Fibroblast of lung (primary cell): ENCODE measurements around the gene HRC. TPM values are rescaled to one million over a fixed set of nuclear protein-coding genes. Genes with fewer than 3 reads are reported as not detected.
"Not testable (repeated sequence)": the region's sequence is repeated elsewhere in the genome, so short reads cannot be mapped to it uniquely, and the experiment has no call there.

Source experiments
- DNase-seq, 2 donors: peaks; one replicate each; pipeline versions ENCODE4 v3.0.0 to v3.0.0-alpha.2; 2010; ENCODE audit warnings: low read depth in 2 of 2
- H2AFZ ChIP-seq: 2 replicates; pipeline ENCODE4 v1.5.1; 2012; ENCODE audit warnings: low read length, control low read depth, inconsistent platforms
- H3K27ac ChIP-seq: 2 replicates; pipeline ENCODE4 v1.5.1; 2011; ENCODE audit warnings: low read length, control low read depth; ENCODE audit not compliant: insufficient read depth
- H3K27me3 ChIP-seq: 2 replicates; pipeline ENCODE4 v1.5.1; 2011; ENCODE audit warnings: mild to moderate bottlenecking, low read length; ENCODE audit not compliant: control insufficient read depth, insufficient read depth
- H3K36me3 ChIP-seq: 2 replicates; pipeline ENCODE4 v1.5.1; 2011; ENCODE audit warnings: low read length; ENCODE audit not compliant: control insufficient read depth, insufficient read depth
- H3K4me1 ChIP-seq: 2 replicates; pipeline ENCODE4 v1.5.1; 2011; ENCODE audit warnings: low read length; ENCODE audit not compliant: control insufficient read depth, insufficient read depth; ENCODE audit errors: extremely low read depth
- H3K4me2 ChIP-seq: 2 replicates; pipeline ENCODE4 v1.5.1; 2011; ENCODE audit warnings: low read length, control low read depth; ENCODE audit not compliant: insufficient read depth; ENCODE audit errors: extremely low read depth
- H3K4me3 ChIP-seq, 4 experiments: fragments of 200-600 bp in 1 of 4; sonication (generic) in 1 of 4; replicated peaks in 1 of 4; 2 replicates each; pipeline ENCODE4 v1.5.1; 2011 to 2016; ENCODE audit warnings: low read length in 4 of 4, low read depth in 3 of 4, mild to moderate bottlenecking in 3 of 4, control low read depth in 2 of 4, inconsistent platforms in 1 of 4, mixed read lengths in 1 of 4; ENCODE audit not compliant: insufficient read depth in 1 of 4; ENCODE audit errors: control extremely low read depth in 1 of 4
- H3K79me2 ChIP-seq: 2 replicates; pipeline ENCODE4 v1.5.1; 2012; ENCODE audit warnings: mild to moderate bottlenecking, low read length, inconsistent platforms; ENCODE audit not compliant: control insufficient read depth, insufficient read depth
- H3K9ac ChIP-seq: 2 replicates; pipeline ENCODE4 v1.5.1; 2011; ENCODE audit warnings: mild to moderate bottlenecking, low read length, control low read depth; ENCODE audit not compliant: insufficient read depth
- H3K9me3 ChIP-seq: 2 replicates; pipeline ENCODE4 v1.5.1; 2012; ENCODE audit warnings: low read depth, low read length; ENCODE audit not compliant: control insufficient read depth, insufficient read depth
- H4K20me1 ChIP-seq: 2 replicates; pipeline ENCODE4 v1.5.1; 2011; ENCODE audit warnings: low read length; ENCODE audit not compliant: control insufficient read depth, insufficient read depth; ENCODE audit errors: extremely low read depth
- CTCF ChIP-seq, 2 donors: IDR thresholded peaks in 1 of 2; conservative IDR thresholded peaks in 1 of 2; 1 replicate in 1 of 2; 2 replicates in 1 of 2; pipeline ENCODE4 v1.5.1; 2011 to 2012; ENCODE audit warnings: low read length in 2 of 2, control low read depth in 1 of 2, inconsistent platforms in 1 of 2, low read depth in 1 of 2, mild to moderate bottlenecking in 1 of 2
- EZH2 ChIP-seq: IDR thresholded peaks from 2 replicates; pipeline ENCODE4 v1.5.1; 2012; ENCODE audit warnings: low read length, control low read depth, mild to moderate bottlenecking; ENCODE audit errors: missing control alignments
- polyA plus RNA-seq, 2 donors: library from polyadenylated mRNA; depleted of rRNA in 1 of 2; stranded (reverse) in 1 of 2; unstranded in 1 of 2; fragments of >200 nt; gene quantifications; 2 replicates each; pipeline ENCODE4 v1.2.1, GENCODE V29; 2011 to 2012; ENCODE audit warnings: missing spikeins in 1 of 2
- total RNA-seq: library from RNA; depleted of rRNA; stranded (reverse); fragments of >200 nt; gene quantifications from 2 replicates; pipeline ENCODE4 v1.2.1, GENCODE V29; 2014

HRC gene
- total and polyA plus RNA-seq, 2 donors (not counting 1 experiment from before 2014, with no cell fraction given) = 0.16 TPM; not detected in 1

- Histone ChIP-seq H2AFZ (no peak overlapping the region), H3K9me3 (no peaks in the 10 kb centered on the region), H3K27me3 (no peaks in the 10 kb centered on the region), H3K4me1 (no peaks in the 10 kb centered on the region), H3K4me2 (no peak overlapping the region), H3K4me3 (no peak overlapping the region), H3K79me2 (no peaks in the 10 kb centered on the region), H3K36me3 (no peaks in the 10 kb centered on the region), H3K27ac (no peak overlapping the region), H3K9ac (no peak overlapping the region), H4K20me1 (no peaks in the 10 kb centered on the region)
- no peak for DNase-seq
- no peak for TF ChIP-seq EZH2
- no peak for TF ChIP-seq CTCF (conservative IDR thresholded peaks at IDR 0.05 in 1 of 2, IDR thresholded peaks at IDR 0.05 in 1 of 2; ENCODE audit: low read depth in 1 of 2, low read length in 2 of 2)
Measured at GRCh38 chr19:49126575-49126974, 28.6 kb downstream of the HRC start.

GRCh38 chr19:49125025-49125731, 30.0 kb downstream of the HRC start:
- Histone ChIP-seq H3K79me2 (no peaks in the 10 kb centered on the region), H2AFZ (no peak overlapping the region), H3K27me3 (peaks cover 9% of the 10 kb centered on the region), H3K9ac (no peak overlapping the region), H3K9me3 (no peaks in the 10 kb centered on the region), H3K36me3 (no peaks in the 10 kb centered on the region), H3K4me3 (no peak overlapping the region), H3K4me1 (no peaks in the 10 kb centered on the region), H3K27ac (no peak overlapping the region), H4K20me1 (no peaks in the 10 kb centered on the region), H3K4me2 (no peak overlapping the region)
- TF ChIP-seq EZH2 (no peak), CTCF (conservative IDR thresholded peaks at IDR 0.05 in 1 of 2, IDR thresholded peaks at IDR 0.05 in 1 of 2; ENCODE audit: low read depth in 1 of 2, low read length in 2 of 2) (no peak)
- no peak for DNase-seq

GRCh38 chr19:49123285-49123684, 31.9 kb downstream of the HRC start:
- H3K9ac ChIP-seq, H3K4me2 ChIP-seq, H3K79me2 ChIP-seq, H3K36me3 ChIP-seq, H3K27ac ChIP-seq, H4K20me1 ChIP-seq, H3K4me3 ChIP-seq, H3K4me1 ChIP-seq, H3K9me3 ChIP-seq, DNase-seq, H2AFZ ChIP-seq: not testable (repeated sequence)
- peaks cover 13% of the 10 kb centered on the region for H3K27me3 ChIP-seq

GRCh38 chr19:49121841-49122240, 33.4 kb downstream of the HRC start:
- H2AFZ ChIP-seq, H3K4me3 ChIP-seq, H3K9me3 ChIP-seq, H4K20me1 ChIP-seq, H3K4me2 ChIP-seq, H3K36me3 ChIP-seq, H3K9ac ChIP-seq, H3K27ac ChIP-seq, H3K4me1 ChIP-seq, DNase-seq, H3K79me2 ChIP-seq: not testable (repeated sequence)
- peaks cover 13% of the 10 kb centered on the region for H3K27me3 ChIP-seq
